ENCODE results near the gene JMJD7.

The JMJD7 gene

GRCh38 chr15:41872166-41872747, 44.4 kb downstream of the JMJD7 start:
- no peaks in the 10 kb centered on the region for H3K79me2 ChIP-seq (ENCODE audit: control insufficient read depth, low read length)
- TF ChIP-seq CTCF (IDR thresholded peaks at IDR 0.05; ENCODE audit: low read depth, low read length, poor library complexity, severe bottlenecking) = no peak
- no peak for TF ChIP-seq EZH2phosphoT487 (IDR thresholded peaks at IDR 0.05; ENCODE audit: borderline replicate concordance, low read length)
- H3K9me2 ChIP-seq (replicated peaks; ENCODE audit: control insufficient read depth, low read length) = no peaks in the 10 kb centered on the region
- H3K36me3 ChIP-seq (ENCODE audit: control insufficient read depth, low read length) = no peaks in the 10 kb centered on the region
- H3K9me3 ChIP-seq (ENCODE audit: control insufficient read depth, insufficient read depth, low read length) = no peaks in the 10 kb centered on the region
- H3F3A ChIP-seq (ENCODE audit: control insufficient read depth, insufficient read depth) = 0 out of 2 replicates have a peak, but pooled peaks cover 2% of the 10 kb centered on the region
- H3K4me1 ChIP-seq (ENCODE audit: control insufficient read depth, low read length) = peaks cover 20% of the 10 kb centered on the region
- H3K27ac ChIP-seq (ENCODE audit: low read depth, low read length) = no peak overlapping the region
- no peak overlapping the region for H3K4me2 ChIP-seq (ENCODE audit: low read length)
- H4K20me1 ChIP-seq (ENCODE audit: control insufficient read depth, insufficient read depth, low read depth, low read length) = no peaks in the 10 kb centered on the region
- peaks cover 3% of the 10 kb centered on the region; the same call in 1 of the 2 replicates for H3K27me3 ChIP-seq (ENCODE audit: control insufficient read depth, low read length)
- H3K4me3 ChIP-seq (ENCODE audit: low read length) = no peak overlapping the region

DNA sequence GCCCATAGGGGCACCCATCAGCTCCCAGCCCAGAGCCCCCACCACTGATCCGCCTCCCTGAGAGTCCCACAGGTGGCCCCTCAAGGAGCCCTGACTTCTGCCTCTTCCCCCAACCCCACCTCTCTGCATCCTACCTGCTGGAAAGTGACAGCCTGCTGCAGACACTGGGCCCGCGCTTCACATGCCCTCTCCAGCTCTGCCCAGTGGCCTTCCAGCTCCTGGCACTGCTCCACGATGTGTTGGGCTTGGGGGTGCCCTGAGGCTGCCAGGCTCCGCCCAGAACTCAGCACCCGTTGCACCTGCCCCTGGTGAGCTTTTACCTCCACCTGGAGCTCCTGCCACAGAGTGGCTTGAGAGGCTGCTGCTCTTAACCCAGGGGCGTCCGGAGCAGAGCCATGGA, 45.8 kb downstream of the JMJD7 start:
- no peaks in the 10 kb centered on the region for H4K20me1 ChIP-seq (ENCODE audit: control insufficient read depth, insufficient read depth, low read depth, low read length)
- no peak overlapping the region for H3K4me3 ChIP-seq (ENCODE audit: low read length)
- no peaks in the 10 kb centered on the region for H3K9me3 ChIP-seq (ENCODE audit: control insufficient read depth, insufficient read depth, low read length)
- peaks cover 3% of the 10 kb centered on the region; the same call in 1 of the 2 replicates for H3K27me3 ChIP-seq (ENCODE audit: control insufficient read depth, low read length)
- no peak for TF ChIP-seq CTCF (IDR thresholded peaks at IDR 0.05; ENCODE audit: low read depth, low read length, poor library complexity, severe bottlenecking)
- TF ChIP-seq EZH2phosphoT487 (IDR thresholded peaks at IDR 0.05; ENCODE audit: borderline replicate concordance, low read length) = no peak
- no peaks in the 10 kb centered on the region for H3K36me3 ChIP-seq (ENCODE audit: control insufficient read depth, low read length)
- H3K9me2 ChIP-seq (replicated peaks; ENCODE audit: control insufficient read depth, low read length) = no peaks in the 10 kb centered on the region
- 0 out of 2 replicates have a peak, but pooled peaks cover 2% of the 10 kb centered on the region for H3F3A ChIP-seq (ENCODE audit: control insufficient read depth, insufficient read depth)
- H3K4me1 ChIP-seq (ENCODE audit: control insufficient read depth, low read length) = peaks cover 20% of the 10 kb centered on the region
- H3K27ac ChIP-seq (ENCODE audit: low read depth, low read length) = no peak overlapping the region
- no peak overlapping the region for H3K4me2 ChIP-seq (ENCODE audit: low read length)
- no peaks in the 10 kb centered on the region for H3K79me2 ChIP-seq (ENCODE audit: control insufficient read depth, low read length)

DNA sequence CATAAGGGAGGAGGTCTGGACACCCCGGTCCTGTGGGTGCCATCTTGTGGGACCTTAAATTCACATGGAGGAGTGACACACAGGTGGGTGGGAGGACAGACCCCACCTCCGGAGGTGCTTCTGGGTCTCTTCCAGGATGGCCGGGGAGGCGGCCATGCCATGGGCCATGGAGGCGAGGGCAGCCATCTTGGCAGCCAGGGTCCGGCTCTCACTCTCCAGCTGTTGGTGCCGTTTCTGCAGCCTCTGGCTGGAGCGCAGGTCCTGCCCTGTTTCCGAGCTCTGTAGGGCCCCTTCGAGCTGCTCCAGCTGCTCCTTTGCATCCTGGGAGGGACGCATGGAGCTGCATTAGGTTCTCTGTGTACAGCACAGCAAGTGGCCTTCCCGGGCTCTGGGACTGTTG, 46.8 kb downstream of the JMJD7 start:
- TF ChIP-seq EZH2phosphoT487 (IDR thresholded peaks at IDR 0.05; ENCODE audit: borderline replicate concordance, low read length) = no peak
- TF ChIP-seq CTCF (IDR thresholded peaks at IDR 0.05; ENCODE audit: low read depth, low read length, poor library complexity, severe bottlenecking) = no peak
- Histone ChIP-seq H3K9me2 (replicated peaks; ENCODE audit: control insufficient read depth, low read length) (no peaks in the 10 kb centered on the region), H3K79me2 (ENCODE audit: control insufficient read depth, low read length) (no peaks in the 10 kb centered on the region), H3K27me3 (ENCODE audit: control insufficient read depth, low read length) (peaks cover 3% of the 10 kb centered on the region; the same call in 1 of the 2 replicates), H3K27ac (ENCODE audit: low read depth, low read length) (no peak overlapping the region), H3K9me3 (ENCODE audit: control insufficient read depth, insufficient read depth, low read length) (no peaks in the 10 kb centered on the region), H3K4me2 (ENCODE audit: low read length) (no peak overlapping the region), H3K4me1 (ENCODE audit: control insufficient read depth, low read length) (peaks cover 20% of the 10 kb centered on the region), H3K36me3 (ENCODE audit: control insufficient read depth, low read length) (no peaks in the 10 kb centered on the region), H3F3A (ENCODE audit: control insufficient read depth, insufficient read depth) (0 out of 2 replicates have a peak, but pooled peaks cover 2% of the 10 kb centered on the region), H4K20me1 (ENCODE audit: control insufficient read depth, insufficient read depth, low read depth, low read length) (no peaks in the 10 kb centered on the region), H3K4me3 (ENCODE audit: low read length) (no peak overlapping the region)

Measured in DOHH2 (cell line).